ENCODE results near the gene IL1R2.

Gene IL1R2

GRCh38 chr2:101991721-101992145 is at the start of gene IL1R2:
IL1R2 (plus strand) TSS chr2:101991960; CDS start chr2:102008576, 16,616 bp downstream.
- DNase-seq, result no peak

GRCh38 chr2:101942851-101943250 is 48.9 kb upstream of the IL1R2 start:
- no peak for DNase-seq

GRCh38 chr2:101946372-101947039 is 45.3 kb upstream of the IL1R2 start:
- DNase-seq, result no peak

- DNase-seq, result no peak
Observed at GRCh38 chr2:101947374-101947773, 44.4 kb upstream of the IL1R2 start.

- no peak for DNase-seq
Observed at GRCh38 chr2:101948625-101949155, 43.1 kb upstream of the IL1R2 start.

GRCh38 chr2:101949304-101949703 is 42.5 kb upstream of the IL1R2 start:
- no peak for DNase-seq

GRCh38 chr2:101951296-101951695 is 40.5 kb upstream of the IL1R2 start:
- DNase-seq, result no peak

- no peak for DNase-seq
Observed at GRCh38 chr2:101952551-101952950, 39.2 kb upstream of the IL1R2 start.

- DNase-seq, result no peak
Observed at GRCh38 chr2:101956465-101957438, 35.0 kb upstream of the IL1R2 start.

- DNase-seq, result no peak
Observed at GRCh38 chr2:101958061-101958460, 33.7 kb upstream of the IL1R2 start.

- DNase-seq, result no peak
Observed at GRCh38 chr2:101960819-101961337, 30.9 kb upstream of the IL1R2 start.

GRCh38 chr2:101961338-101962191 is 30.2 kb upstream of the IL1R2 start:
- no peak for DNase-seq

GRCh38 chr2:101962309-101962708 is 29.5 kb upstream of the IL1R2 start:
- no peak for DNase-seq

GRCh38 chr2:101963198-101963597 is 28.6 kb upstream of the IL1R2 start:
- no peak for DNase-seq

GRCh38 chr2:101967826-101968513 is 23.8 kb upstream of the IL1R2 start:
- DNase-seq, result no peak

GRCh38 chr2:101969723-101970122 is 22.0 kb upstream of the IL1R2 start:
- DNase-seq, result no peak

GRCh38 chr2:101970901-101971300 is 20.9 kb upstream of the IL1R2 start:
- DNase-seq, result no peak

GRCh38 chr2:101971836-101972235 is 19.9 kb upstream of the IL1R2 start:
- no peak for DNase-seq

- DNase-seq, result no peak
Observed at GRCh38 chr2:101972621-101973434, 18.9 kb upstream of the IL1R2 start.

- no peak for DNase-seq
Observed at GRCh38 chr2:101974663-101975062, 17.1 kb upstream of the IL1R2 start.
